Memory B cell (primary cell): ENCODE data around the gene RAB7B.

Experiments used
- ATAC-seq: fragments of 150-1000 bp; cut with Tn5 transposase; 2 replicates; pipeline ENCODE4 v1.10.0; 2021; ENCODE audit warnings: low read depth, mild to moderate bottlenecking, moderate library complexity
- DNase-seq, 2 donors: peaks; one replicate each; pipeline ENCODE4 v3.0.0; 2022; ENCODE audit warnings: low spot score in 2 of 2
- H3K27ac Mint-ChIP-seq: one replicate; pipeline ENCODE4 v1.8.0; 2022; ENCODE audit warnings: mild to moderate bottlenecking, moderate library complexity, mixed read lengths
- H3K27me3 Mint-ChIP-seq: one replicate; pipeline ENCODE4 v1.8.0; 2022; ENCODE audit warnings: mixed read lengths
- H3K36me3 Mint-ChIP-seq: one replicate; pipeline ENCODE4 v1.8.0; 2022; ENCODE audit warnings: mild to moderate bottlenecking, mixed read lengths
- H3K4me1 Mint-ChIP-seq: one replicate; pipeline ENCODE4 v1.8.0; 2022; ENCODE audit warnings: mixed read lengths
- H3K4me3 Mint-ChIP-seq: one replicate; pipeline ENCODE4 v1.8.0; 2022; ENCODE audit warnings: mild to moderate bottlenecking, moderate library complexity, mixed read lengths
- H3K9me3 Mint-ChIP-seq: one replicate; pipeline ENCODE4 v1.8.0; 2022; ENCODE audit warnings: mixed read lengths

RAB7B gene

GRCh38 chr1:205967554-205968335 is 35.5 kb downstream of the RAB7B start:
- no peaks in the 10 kb centered on the region for H3K9me3 Mint-ChIP-seq
- no peak for DNase-seq
- H3K4me1 Mint-ChIP-seq, result peaks cover 2% of the 10 kb centered on the region
- no peak overlapping the region for H3K4me3 Mint-ChIP-seq
- H3K27me3 Mint-ChIP-seq, result no peaks in the 10 kb centered on the region
- H3K36me3 Mint-ChIP-seq, result no peaks in the 10 kb centered on the region
- H3K27ac Mint-ChIP-seq, result no peak overlapping the region
- ATAC-seq, result no peak

GRCh38 chr1:205965036-205965884 is 37.9 kb downstream of the RAB7B start:
- H3K27me3 Mint-ChIP-seq, result peaks cover 4% of the 10 kb centered on the region
- no peaks in the 10 kb centered on the region for H3K4me1 Mint-ChIP-seq
- no peak for DNase-seq
- peak overlapping the region; percentile 26 for H3K27ac Mint-ChIP-seq
- no peaks in the 10 kb centered on the region for H3K36me3 Mint-ChIP-seq
- no peak for ATAC-seq
- no peak overlapping the region for H3K4me3 Mint-ChIP-seq
- H3K9me3 Mint-ChIP-seq, result no peaks in the 10 kb centered on the region

GRCh38 chr1:205963352-205964155 is 39.6 kb downstream of the RAB7B start:
- ATAC-seq (no peak), DNase-seq (no peak)
- H3K36me3 Mint-ChIP-seq, result no peaks in the 10 kb centered on the region
- H3K9me3 Mint-ChIP-seq, result no peaks in the 10 kb centered on the region
- H3K27ac Mint-ChIP-seq, result no peak overlapping the region
- H3K27me3 Mint-ChIP-seq, result peaks cover 8% of the 10 kb centered on the region
- no peaks in the 10 kb centered on the region for H3K4me1 Mint-ChIP-seq
- no peak overlapping the region for H3K4me3 Mint-ChIP-seq

- Mint-ChIP-seq H3K4me1 (no peaks in the 10 kb centered on the region), H3K27ac (no peak overlapping the region), H3K4me3 (no peak overlapping the region), H3K27me3 (peaks cover 8% of the 10 kb centered on the region), H3K36me3 (no peaks in the 10 kb centered on the region), H3K9me3 (no peaks in the 10 kb centered on the region)
- ATAC-seq (no peak), DNase-seq (no peak)
These were observed 40.4 kb downstream of the RAB7B start for GRCh38 chr1:205962821-205963221.

- Mint-ChIP-seq H3K4me1 (no peaks in the 10 kb centered on the region), H3K36me3 (no peaks in the 10 kb centered on the region), H3K4me3 (no peak overlapping the region), H3K27me3 (peaks cover 8% of the 10 kb centered on the region), H3K9me3 (no peaks in the 10 kb centered on the region), H3K27ac (no peak overlapping the region)
- DNase-seq (no peak), ATAC-seq (no peak)
These were observed 41.0 kb downstream of the RAB7B start for GRCh38 chr1:205961991-205962820.

GRCh38 chr1:205961405-205961804 is 41.8 kb downstream of the RAB7B start:
- Mint-ChIP-seq H3K4me3 (no peak overlapping the region), H3K27ac (no peak overlapping the region), H3K4me1 (no peaks in the 10 kb centered on the region), H3K27me3 (peaks cover 11% of the 10 kb centered on the region), H3K9me3 (no peaks in the 10 kb centered on the region), H3K36me3 (no peaks in the 10 kb centered on the region)
- DNase-seq, result no peak
- ATAC-seq, result no peak

GRCh38 chr1:205959789-205960188 is 43.4 kb downstream of the RAB7B start:
- H3K36me3 Mint-ChIP-seq, result no peaks in the 10 kb centered on the region
- peaks cover 13% of the 10 kb centered on the region for H3K27me3 Mint-ChIP-seq
- no peaks in the 10 kb centered on the region for H3K4me1 Mint-ChIP-seq
- no peak for DNase-seq
- ATAC-seq, result no peak
- no peak overlapping the region for H3K27ac Mint-ChIP-seq
- no peak overlapping the region for H3K4me3 Mint-ChIP-seq
- no peaks in the 10 kb centered on the region for H3K9me3 Mint-ChIP-seq

- H3K9me3 Mint-ChIP-seq, result no peaks in the 10 kb centered on the region
These were observed 47.7 kb downstream of the RAB7B start for GRCh38 chr1:205955499-205955898.

GRCh38 chr1:205954819-205955404 is 48.3 kb downstream of the RAB7B start:
- Mint-ChIP-seq H3K4me1 (no peaks in the 10 kb centered on the region), H3K9me3 (no peaks in the 10 kb centered on the region), H3K27me3 (peaks cover 8% of the 10 kb centered on the region), H3K4me3 (no peak overlapping the region), H3K36me3 (no peaks in the 10 kb centered on the region), H3K27ac (no peak overlapping the region)
- no peak for DNase-seq
- no peak for ATAC-seq

More at GRCh38 chr1:205955499-205955898, 47.7 kb downstream of the RAB7B start:
- peaks cover 10% of the 10 kb centered on the region for H3K27me3 Mint-ChIP-seq
- no peak overlapping the region for H3K27ac Mint-ChIP-seq
- H3K4me1 Mint-ChIP-seq, result no peaks in the 10 kb centered on the region
- H3K4me3 Mint-ChIP-seq, result no peak overlapping the region
- no peak for DNase-seq
- H3K36me3 Mint-ChIP-seq, result no peaks in the 10 kb centered on the region
- ATAC-seq, result no peak

- no peak for DNase-seq
- H3K27me3 Mint-ChIP-seq, result peaks cover 2% of the 10 kb centered on the region
- ATAC-seq, result no peak
- no peaks in the 10 kb centered on the region for H3K36me3 Mint-ChIP-seq
- no peak overlapping the region for H3K4me3 Mint-ChIP-seq
- peaks cover 3% of the 10 kb centered on the region for H3K4me1 Mint-ChIP-seq
- H3K9me3 Mint-ChIP-seq, result no peaks in the 10 kb centered on the region
- H3K27ac Mint-ChIP-seq, result no peak overlapping the region
These were observed 51.4 kb downstream of the RAB7B start for GRCh38 chr1:205951746-205952145.

GRCh38 chr1:205950826-205951549 is 52.2 kb downstream of the RAB7B start:
- Mint-ChIP-seq H3K27ac (no peak overlapping the region), H3K4me1 (peaks cover 3% of the 10 kb centered on the region), H3K36me3 (no peaks in the 10 kb centered on the region), H3K27me3 (peaks cover 2% of the 10 kb centered on the region), H3K9me3 (no peaks in the 10 kb centered on the region), H3K4me3 (no peak overlapping the region)
- ATAC-seq, result no peak
- no peak for DNase-seq

GRCh38 chr1:205950280-205950679 is 52.9 kb downstream of the RAB7B start:
- peaks cover 3% of the 10 kb centered on the region for H3K4me1 Mint-ChIP-seq
- no peaks in the 10 kb centered on the region for H3K36me3 Mint-ChIP-seq
- H3K4me3 Mint-ChIP-seq, result no peak overlapping the region
- peaks cover 2% of the 10 kb centered on the region for H3K27me3 Mint-ChIP-seq
- ATAC-seq (no peak), DNase-seq (no peak)
- H3K9me3 Mint-ChIP-seq, result no peaks in the 10 kb centered on the region
- H3K27ac Mint-ChIP-seq, result no peak overlapping the region
